GM18951 (cell line): ENCODE results near the gene OTOA.
"Not testable (repeated sequence)": the region's sequence is repeated elsewhere in the genome, so short reads cannot be mapped to it uniquely, and the experiment has no call there.

Experiments used
- POLR2A ChIP-seq: IDR thresholded peaks from 4 replicates; pipeline ENCODE4 v1.6.1; 2011; ENCODE audit warnings: mild to moderate bottlenecking; ENCODE audit not compliant: insufficient read length, insufficient read depth; ENCODE audit errors: extremely low read depth
- in situ Hi-C: fragments of 300-500 bp; cut with MboI; formaldehyde crosslinking; loops from one replicate; pipeline ENCODE4 v1.12.0; 2022; ENCODE audit warnings: low sequenced_read_pairs, mixed read lengths, inconsistent platforms; ENCODE audit not compliant: unreplicated experiment

Gene OTOA

GRCh38 chr16:21634216-21634615, 29.6 kb upstream of the OTOA start:
- in situ Hi-C loops, result no loop called here
- no peak for TF ChIP-seq POLR2A

GRCh38 chr16:21635694-21636093, 28.1 kb upstream of the OTOA start:
- in situ Hi-C loops, result not testable (repeated sequence)

- in situ Hi-C loops, result no loop called here
- no peak for TF ChIP-seq POLR2A
Measured at GRCh38 chr16:21637032-21637968, 26.5 kb upstream of the OTOA start.

GRCh38 chr16:21638573-21638975, 25.2 kb upstream of the OTOA start:
- in situ Hi-C loops, result no loop called here
- TF ChIP-seq POLR2A, result no peak

- TF ChIP-seq POLR2A, result no peak
- in situ Hi-C loops, result no loop called here
Measured at GRCh38 chr16:21639493-21639892, 24.3 kb upstream of the OTOA start.

- TF ChIP-seq POLR2A, result no peak
- in situ Hi-C loops, result no loop called here
Measured at GRCh38 chr16:21641916-21642315, 21.9 kb upstream of the OTOA start.

- in situ Hi-C loops, result no loop called here
- no peak for TF ChIP-seq POLR2A
Measured at GRCh38 chr16:21642861-21643260, 20.9 kb upstream of the OTOA start.

GRCh38 chr16:21643785-21644184, 20.0 kb upstream of the OTOA start:
- in situ Hi-C loops, result no loop called here

GRCh38 chr16:21644674-21645073, 19.1 kb upstream of the OTOA start:
- no peak for TF ChIP-seq POLR2A
- in situ Hi-C loops, result no loop called here

More at GRCh38 chr16:21643785-21644184, 20.0 kb upstream of the OTOA start:
- no peak for TF ChIP-seq POLR2A

- in situ Hi-C loops, result no loop called here
- no peak for TF ChIP-seq POLR2A
Measured at GRCh38 chr16:21645261-21645721, 18.5 kb upstream of the OTOA start.

- no peak for TF ChIP-seq POLR2A
- in situ Hi-C loops, result no loop called here
Measured at GRCh38 chr16:21646091-21646490, 17.7 kb upstream of the OTOA start.

- in situ Hi-C loops, result no loop called here
- TF ChIP-seq POLR2A, result no peak
Measured at GRCh38 chr16:21646721-21647561, 16.8 kb upstream of the OTOA start.

GRCh38 chr16:21647562-21648164, 16.1 kb upstream of the OTOA start:
- no peak for TF ChIP-seq POLR2A
- in situ Hi-C loops, result no loop called here

- in situ Hi-C loops, result loop anchor here (10.0 kb wide), 1 partner anchor 65 kb away; no protein-coding TSS in a partner anchor
Measured at GRCh38 chr16:21649826-21650406, 13.9 kb upstream of the OTOA start.
